Breast epithelium (tissue), 3 donors: ENCODE measurements around the gene TENM3.

ENCODE experiments used
- POLR2AphosphoS5 ChIP-seq, 3 donors: sonication (generic); formaldehyde crosslinking; IDR thresholded peaks; one replicate each; pipeline ENCODE4 v1.6.1; 2017; ENCODE audit warnings: antibody characterized with exemption in 3 of 3
- TF ChIP-seq, protein P1 (sequence below), 3 donors: fragments of 450-650 bp; IDR thresholded peaks; one replicate each; pipeline ENCODE4 v1.5.1; 2016 to 2017; ENCODE audit warnings: antibody characterized with exemption in 3 of 3, mild to moderate bottlenecking in 3 of 3, moderate library complexity in 3 of 3

DNA sequence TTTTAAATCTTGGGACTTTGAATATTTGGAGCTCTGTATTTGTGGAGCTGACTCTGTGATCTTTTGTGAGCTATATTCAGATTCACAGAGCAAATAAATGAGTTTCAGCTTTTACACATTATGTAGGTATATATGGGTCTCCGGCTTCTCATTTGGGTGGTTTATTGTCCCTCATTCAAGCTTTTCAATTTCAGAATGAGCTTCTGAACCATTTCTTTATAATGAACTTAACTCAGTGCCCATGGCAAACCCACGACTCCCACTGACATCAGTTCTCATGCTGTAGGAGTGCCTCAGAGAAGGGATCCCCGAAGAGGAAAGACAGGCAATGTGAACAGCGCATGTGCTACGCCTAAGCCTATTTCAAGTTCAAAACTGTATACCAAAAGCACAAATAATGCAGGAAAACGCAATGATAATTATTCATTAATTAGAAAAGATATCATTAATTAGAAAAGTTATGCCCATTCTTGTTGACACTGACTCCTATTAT, 517.4 kb downstream of the TENM3 start:
- no peak for TF ChIP-seq POLR2AphosphoS5 (IDR thresholded peaks at IDR 0.05)
- TF ChIP-seq, protein P1, sequence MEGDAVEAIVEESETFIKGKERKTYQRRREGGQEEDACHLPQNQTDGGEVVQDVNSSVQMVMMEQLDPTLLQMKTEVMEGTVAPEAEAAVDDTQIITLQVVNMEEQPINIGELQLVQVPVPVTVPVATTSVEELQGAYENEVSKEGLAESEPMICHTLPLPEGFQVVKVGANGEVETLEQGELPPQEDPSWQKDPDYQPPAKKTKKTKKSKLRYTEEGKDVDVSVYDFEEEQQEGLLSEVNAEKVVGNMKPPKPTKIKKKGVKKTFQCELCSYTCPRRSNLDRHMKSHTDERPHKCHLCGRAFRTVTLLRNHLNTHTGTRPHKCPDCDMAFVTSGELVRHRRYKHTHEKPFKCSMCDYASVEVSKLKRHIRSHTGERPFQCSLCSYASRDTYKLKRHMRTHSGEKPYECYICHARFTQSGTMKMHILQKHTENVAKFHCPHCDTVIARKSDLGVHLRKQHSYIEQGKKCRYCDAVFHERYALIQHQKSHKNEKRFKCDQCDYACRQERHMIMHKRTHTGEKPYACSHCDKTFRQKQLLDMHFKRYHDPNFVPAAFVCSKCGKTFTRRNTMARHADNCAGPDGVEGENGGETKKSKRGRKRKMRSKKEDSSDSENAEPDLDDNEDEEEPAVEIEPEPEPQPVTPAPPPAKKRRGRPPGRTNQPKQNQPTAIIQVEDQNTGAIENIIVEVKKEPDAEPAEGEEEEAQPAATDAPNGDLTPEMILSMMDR (IDR thresholded peaks at IDR 0.05): no peak
